GM21515 (cell line): Measurements from ENCODE around the gene ARHGAP26.

ENCODE experiments used
- ATAC-seq: cut with Tn5 transposase; IDR thresholded peaks from one replicate; pipeline ENCODE4 v1.9.1; 2021; ENCODE audit not compliant: unreplicated experiment

ARHGAP26 gene

DNA sequence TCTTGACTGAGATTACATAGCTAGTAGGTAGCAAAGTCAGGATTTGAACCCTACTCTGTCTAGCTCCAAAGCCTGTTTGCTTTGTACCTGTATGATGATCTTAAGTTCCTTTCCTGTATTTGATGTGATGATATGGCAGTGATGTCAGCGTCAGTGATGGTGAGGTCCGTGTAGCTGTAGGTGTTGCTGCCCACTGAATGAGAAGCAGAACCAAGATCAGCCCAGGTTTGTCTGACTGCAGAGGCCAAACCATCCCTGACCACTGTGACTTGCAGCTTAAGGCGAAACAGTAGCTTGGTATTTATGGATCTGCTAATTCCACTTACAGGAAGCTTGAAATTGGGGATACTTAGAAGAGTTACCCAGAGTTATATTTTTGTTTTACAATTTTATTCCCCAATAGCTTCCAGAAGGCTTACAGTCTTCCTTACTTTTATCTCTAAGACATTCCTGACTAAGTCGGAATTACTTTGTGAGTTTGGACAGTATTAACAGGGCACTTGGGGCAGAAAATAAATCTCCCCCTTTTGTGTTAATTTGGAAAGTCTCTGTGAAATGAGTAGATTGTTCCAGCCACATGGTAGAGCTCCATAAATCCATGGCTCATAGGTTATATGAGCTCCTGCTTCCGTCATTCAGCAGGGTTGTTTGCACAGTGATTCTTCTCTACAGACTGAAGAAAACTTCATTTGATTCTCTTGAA, 359.9 kb downstream of the ARHGAP26 start:
- no peak for ATAC-seq

- no peak for ATAC-seq
These were observed 360.6 kb downstream of the ARHGAP26 start for GRCh38 chr5:143130613-143131305.

DNA sequence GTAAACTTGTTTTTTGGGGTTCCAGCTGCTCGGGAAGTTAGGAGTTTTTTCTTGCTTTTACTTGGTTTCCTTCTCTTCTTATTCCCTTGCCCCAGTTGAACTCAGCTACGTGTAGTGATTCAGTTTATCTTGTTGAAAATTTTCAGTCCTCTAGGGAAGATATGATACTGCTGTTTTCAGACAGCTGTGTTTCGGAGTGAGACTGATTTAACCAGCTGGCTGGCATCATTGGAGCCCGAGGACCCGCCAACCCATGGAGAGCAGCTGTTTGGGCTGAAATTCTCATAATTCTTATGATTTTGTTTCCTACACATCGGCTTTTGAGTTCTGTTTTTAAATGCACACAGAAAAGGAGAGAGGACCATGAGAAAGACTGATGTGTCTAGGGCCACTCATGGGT, 361.8 kb downstream of the ARHGAP26 start:
- no peak for ATAC-seq

GRCh38 chr5:143132739-143133138, 362.6 kb downstream of the ARHGAP26 start:
- no peak for ATAC-seq

GRCh38 chr5:143133721-143134120, 363.5 kb downstream of the ARHGAP26 start:
- ATAC-seq: no peak

- ATAC-seq: no peak
These were observed 364.1 kb downstream of the ARHGAP26 start for GRCh38 chr5:143134269-143134668.

GRCh38 chr5:143134900-143135299, 364.7 kb downstream of the ARHGAP26 start:
- ATAC-seq: peak; percentile 50

DNA sequence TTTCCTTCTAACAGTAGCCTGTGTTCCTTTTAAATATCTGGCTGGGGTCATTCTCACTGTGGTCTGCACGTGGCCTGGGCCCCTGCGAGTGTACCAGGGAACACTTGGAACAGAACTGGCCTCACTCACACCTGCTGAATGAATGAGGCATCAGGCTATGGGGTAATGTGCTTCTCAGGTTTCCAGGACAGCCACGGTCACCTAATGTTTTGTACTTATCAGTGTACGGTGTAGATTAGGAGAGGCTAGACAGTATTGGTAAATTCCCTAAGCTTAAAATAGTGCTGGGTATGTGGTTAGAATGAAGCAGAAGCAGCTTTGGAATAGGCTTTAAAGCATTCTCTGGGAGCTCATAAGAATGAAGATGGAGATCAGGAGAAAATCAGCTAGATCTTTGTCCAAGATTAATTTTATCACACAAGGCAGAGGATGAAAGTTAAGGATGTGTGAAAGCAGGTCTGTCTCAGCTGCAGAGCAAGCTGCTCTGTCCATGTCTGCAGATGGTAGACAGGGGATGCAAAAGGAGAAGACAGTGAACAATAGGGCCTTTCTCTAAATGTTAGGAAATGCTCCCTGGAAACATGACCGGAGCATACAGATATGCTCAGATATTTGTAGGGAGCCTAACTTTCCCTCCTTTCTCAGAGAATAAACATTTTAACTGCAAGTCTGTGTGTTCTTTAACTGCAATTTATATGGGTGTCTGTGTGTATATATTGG, 365.8 kb downstream of the ARHGAP26 start:
- no peak for ATAC-seq

DNA sequence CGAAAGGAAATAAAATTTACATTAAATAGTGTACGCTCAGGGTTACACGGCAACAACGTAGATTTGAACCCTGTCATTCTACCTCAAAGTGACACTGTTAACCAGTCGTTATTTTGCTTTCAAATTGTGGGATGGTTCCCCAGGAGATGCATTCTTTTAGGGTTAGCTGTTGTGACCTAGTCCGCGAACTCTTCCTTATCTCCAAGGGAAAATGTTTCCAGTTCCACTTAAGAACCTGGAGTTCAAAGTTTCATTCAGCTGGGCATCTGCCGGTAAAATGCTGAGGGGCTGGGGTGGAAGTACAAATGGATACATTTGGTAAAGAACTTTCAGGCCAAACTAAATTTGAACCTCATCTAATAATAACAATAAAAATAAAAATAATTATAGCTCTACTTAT, 368.7 kb downstream of the ARHGAP26 start:
- ATAC-seq: no peak

- no peak for ATAC-seq
These were observed 369.4 kb downstream of the ARHGAP26 start for GRCh38 chr5:143139585-143139984.

GRCh38 chr5:143140492-143141203, 370.5 kb downstream of the ARHGAP26 start:
- no peak for ATAC-seq

GRCh38 chr5:143141652-143142051, 371.5 kb downstream of the ARHGAP26 start:
- no peak for ATAC-seq

- ATAC-seq: no peak
These were observed 372.6 kb downstream of the ARHGAP26 start for GRCh38 chr5:143142596-143143435.

- no peak for ATAC-seq
These were observed 373.8 kb downstream of the ARHGAP26 start for GRCh38 chr5:143143973-143144372.

GRCh38 chr5:143145243-143146160, 375.3 kb downstream of the ARHGAP26 start:
- no peak for ATAC-seq

DNA sequence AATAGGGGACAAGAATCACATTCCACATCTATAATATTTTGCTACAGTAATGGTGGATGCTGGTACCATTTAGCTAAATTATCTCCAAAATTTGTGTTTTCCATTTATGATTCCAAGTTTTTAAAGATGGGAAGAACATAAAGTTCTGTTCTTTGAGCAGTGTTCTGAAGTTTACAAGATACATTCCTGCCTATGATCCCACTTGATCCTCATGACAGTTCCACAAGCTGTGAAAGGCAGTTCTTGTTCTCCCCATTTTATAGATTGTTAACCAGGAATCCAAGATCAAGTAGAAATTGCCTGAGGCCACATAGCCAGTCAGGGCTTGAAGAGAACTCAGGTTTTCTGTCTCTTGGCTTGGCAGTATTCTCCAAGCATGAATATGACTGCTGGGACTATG, 376.0 kb downstream of the ARHGAP26 start:
- ATAC-seq: no peak

GRCh38 chr5:143147383-143147782, 377.2 kb downstream of the ARHGAP26 start:
- no peak for ATAC-seq

GRCh38 chr5:143147902-143148301, 377.7 kb downstream of the ARHGAP26 start:
- ATAC-seq: no peak

DNA sequence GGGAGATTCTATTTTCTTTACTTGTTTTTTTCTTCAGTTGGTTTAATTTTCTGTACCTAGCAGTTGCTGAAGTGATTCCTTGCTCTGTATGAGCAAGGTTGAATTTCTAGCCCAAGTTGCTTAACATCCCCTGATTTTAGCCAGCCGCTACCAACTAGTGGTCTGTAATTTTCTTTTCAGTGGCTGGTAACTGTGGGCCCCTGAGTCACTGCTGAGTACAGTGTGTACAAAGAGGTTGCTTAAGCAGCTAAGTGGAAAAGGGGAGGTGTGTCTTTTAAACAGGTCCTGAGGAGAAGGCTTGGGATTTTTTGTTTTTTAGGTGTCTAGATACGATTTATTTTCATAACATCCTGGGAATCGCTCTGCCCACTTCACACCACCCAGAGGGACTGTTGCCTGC, 378.6 kb downstream of the ARHGAP26 start:
- ATAC-seq: no peak
